IMR-90 (cell line): ENCODE results near the gene GNGT1. TPM values are rescaled to one million over a fixed set of nuclear protein-coding genes. Genes with fewer than 3 reads are reported as not detected.

ENCODE experiments used
- ATAC-seq: fragments of 200-7000 bp; cut with Tn5 transposase; 2 replicates; pipeline ENCODE4 v1.9.1; 2020; ENCODE audit warnings: low read depth, mild to moderate bottlenecking, moderate library complexity
- BruUV-seq: library from RNA; stranded (reverse); fragments of 400-500 nt; replicated peaks from 2 replicates; lab custom pipeline; 2021; lab: Mats Ljungman, UMichigan
- CTCF ChIA-PET: fragments of 300-600 bp; formaldehyde crosslinking; extraction: SDS; loops from one replicate; lab custom pipeline; 2021; ENCODE audit warnings: antibody characterized with exemption; lab: Yijun Ruan, JAX
- POLR2A ChIA-PET: fragments of 300-600 bp; sonication (Branson Sonifier 250); formaldehyde crosslinking; loops from one replicate; lab custom pipeline; 2022; ENCODE audit warnings: antibody characterized with exemption; ENCODE audit not compliant: unreplicated experiment; lab: Charles Lee
- DNase-seq: peaks from one replicate; pipeline ENCODE4 v3.0.0; 2013
- H2AFZ ChIP-seq: replicated peaks from 2 replicates; pipeline ENCODE3; 2013; ENCODE audit warnings: low read length, mild to moderate bottlenecking; ENCODE audit not compliant: poor library complexity
- H2AK5ac ChIP-seq: 2 replicates; pipeline ENCODE4 v1.6.1; 2013; ENCODE audit warnings: low read depth, low read length, inconsistent platforms
- H2AK9ac ChIP-seq: replicated peaks from 2 replicates; pipeline ENCODE3; 2013; ENCODE audit warnings: mild to moderate bottlenecking, low read depth, low read length, moderate library complexity; ENCODE audit not compliant: poor library complexity
- H2BK120ac ChIP-seq: 2 replicates; pipeline ENCODE4 v1.6.1; 2013; ENCODE audit warnings: low read depth, low read length, inconsistent platforms
- H2BK15ac ChIP-seq: 3 replicates; pipeline ENCODE4 v1.6.1; 2013; ENCODE audit warnings: low read depth, low read length, inconsistent platforms
- H2BK20ac ChIP-seq: 2 replicates; pipeline ENCODE4 v1.6.1; 2013; ENCODE audit warnings: low read depth, mild to moderate bottlenecking, inconsistent platforms, low read length, moderate library complexity
- H2BK5ac ChIP-seq: 2 replicates; pipeline ENCODE4 v1.6.1; 2013; ENCODE audit warnings: mild to moderate bottlenecking, low read depth, low read length, inconsistent platforms; ENCODE audit not compliant: poor library complexity, severe bottlenecking
- H3K14ac ChIP-seq: replicated peaks from 2 replicates; pipeline ENCODE4 v1.6.1; 2013; ENCODE audit warnings: low read depth, low read length, inconsistent platforms
- H3K18ac ChIP-seq: 2 replicates; pipeline ENCODE4 v1.6.1; 2013; ENCODE audit warnings: low read depth, low read length, control low read depth
- H3K23ac ChIP-seq: 2 replicates; pipeline ENCODE4 v1.6.1; 2013; ENCODE audit warnings: low read depth, low read length, inconsistent platforms
- H3K27ac ChIP-seq: 2 replicates; pipeline ENCODE4 v1.5.1; 2013; ENCODE audit warnings: mild to moderate bottlenecking, control low read depth, low read length; ENCODE audit not compliant: insufficient read depth
- H3K27me3 ChIP-seq: 2 replicates; pipeline ENCODE4 v1.6.1; 2013; ENCODE audit warnings: low read length; ENCODE audit not compliant: control insufficient read depth, insufficient read depth
- H3K36me3 ChIP-seq: 2 replicates; pipeline ENCODE4 v1.6.1; 2013; ENCODE audit warnings: low read length, mixed read lengths; ENCODE audit not compliant: control insufficient read depth, insufficient read depth
- H3K4ac ChIP-seq: 2 replicates; pipeline ENCODE4 v1.6.1; 2013; ENCODE audit warnings: low read depth, low read length, inconsistent platforms
- H3K4me1 ChIP-seq: 2 replicates; pipeline ENCODE4 v1.6.1; 2013; ENCODE audit warnings: low read length, mixed read lengths; ENCODE audit not compliant: control insufficient read depth, insufficient read depth
- H3K4me2 ChIP-seq: 2 replicates; pipeline ENCODE4 v1.6.1; 2013; ENCODE audit warnings: low read depth, mild to moderate bottlenecking, control low read depth, low read length, moderate library complexity
- H3K4me3 ChIP-seq: 2 replicates; pipeline ENCODE4 v1.5.1; 2013; ENCODE audit warnings: low read depth, mild to moderate bottlenecking, control low read depth, low read length, moderate library complexity; ENCODE audit not compliant: insufficient read depth
- H3K56ac ChIP-seq: 2 replicates; pipeline ENCODE4 v1.6.1; 2013; ENCODE audit warnings: low read length, inconsistent platforms; ENCODE audit not compliant: insufficient read depth; ENCODE audit errors: extremely low read depth
- H3K79me1 ChIP-seq, 2 experiments: 2 replicates each; pipeline ENCODE4 v1.6.1; 2013; ENCODE audit warnings: low read length in 2 of 2, inconsistent platforms in 1 of 2, low read depth in 1 of 2
- H3K9ac ChIP-seq: 2 replicates; pipeline ENCODE4 v1.6.1; 2013; ENCODE audit warnings: low read depth, low read length, control low read depth
- H3K9me1 ChIP-seq: 2 replicates; pipeline ENCODE4 v1.6.1; 2013; ENCODE audit warnings: low read length, inconsistent platforms; ENCODE audit not compliant: insufficient read depth
- H3K9me3 ChIP-seq: 2 replicates; pipeline ENCODE4 v1.6.1; 2013; ENCODE audit warnings: low read length; ENCODE audit not compliant: control insufficient read depth, insufficient read depth
- H4K20me1 ChIP-seq: 2 replicates; pipeline ENCODE4 v1.6.1; 2013; ENCODE audit warnings: low read length, inconsistent platforms; ENCODE audit not compliant: insufficient read depth
- H4K5ac ChIP-seq: 2 replicates; pipeline ENCODE4 v1.6.1; 2013; ENCODE audit warnings: mild to moderate bottlenecking, low read depth, low read length, control low read depth
- H4K8ac ChIP-seq, 2 experiments: 2 replicates each; pipeline ENCODE4 v1.6.1; 2013; ENCODE audit warnings: low read depth in 2 of 2, low read length in 2 of 2, control low read depth in 1 of 2, inconsistent platforms in 1 of 2
- H4K91ac ChIP-seq: 2 replicates; pipeline ENCODE4 v1.6.1; 2013; ENCODE audit warnings: low read depth, low read length, inconsistent platforms; ENCODE audit not compliant: insufficient read depth
- BHLHE40 ChIP-seq: fragments of 150-350 bp; IDR thresholded peaks from 2 replicates; pipeline ENCODE4 v1.6.1; 2016; ENCODE audit warnings: mild to moderate bottlenecking, low read depth, low read length
- CEBPB ChIP-seq: IDR thresholded peaks from 2 replicates; pipeline ENCODE4 v1.6.1; 2012; ENCODE audit warnings: low read depth, low read length, improper control_type of control experiment
- CHD1 ChIP-seq: IDR thresholded peaks from 2 replicates; pipeline ENCODE4 v1.6.1; 2012; ENCODE audit warnings: low read depth, low read length, improper control_type of control experiment
- MAFK ChIP-seq: IDR thresholded peaks from 2 replicates; pipeline ENCODE4 v1.6.1; 2012; ENCODE audit warnings: low read depth, low read length, improper control_type of control experiment
- MXI1 ChIP-seq: IDR thresholded peaks from 2 replicates; pipeline ENCODE4 v1.6.1; 2012; ENCODE audit warnings: low read depth, mild to moderate bottlenecking, low read length, moderate library complexity, borderline replicate concordance
- NFE2L2 ChIP-seq: fragments of 150-350 bp; IDR thresholded peaks from 2 replicates; pipeline ENCODE4 v1.6.1; 2016; ENCODE audit warnings: low read depth, mild to moderate bottlenecking, low read length
- WGBS, 2 experiments: methylation state at CpG; one replicate each; pipeline versions ENCODE4 v1.1.5 to v1.1.7; 2013; ENCODE audit warnings: missing lambda C conversion rate in 2 of 2; ENCODE audit not compliant: insufficient read length in 1 of 2; ENCODE audit errors: extremely low coverage in 2 of 2; 5-methylcytosine and 5-hydroxymethylcytosine counted together
- dilution Hi-C: fragments of 300-500 bp; cut with HindIII; formaldehyde crosslinking; loops from one replicate; pipeline ENCODE4 v1.14.3; 2018; ENCODE audit warnings: low sequenced_read_pairs; ENCODE audit not compliant: unreplicated experiment
- in situ Hi-C: fragments of 300-500 bp; cut with MboI; formaldehyde crosslinking; loops from 3 replicates; pipeline ENCODE4 v1.14.3; 2019; ENCODE audit warnings: low sequenced_read_pairs, inconsistent platforms, mixed read lengths
- intact Hi-C: fragments of 100-400 bp; cut with micrococcal nuclease; formaldehyde crosslinking; loops from 2 replicates; pipeline ENCODE4 v1.10.0; 2022
- polyA plus RNA-seq, 3 experiments: library from polyadenylated mRNA; depleted of rRNA; stranded (reverse); fragments of >200 nt; gene quantifications; 2 replicates each; pipeline ENCODE4 v1.2.3, GENCODE V29; 2012; ENCODE audit warnings: low replicate concordance in 1 of 3
- total RNA-seq: library from RNA; depleted of rRNA; stranded (reverse); fragments of >200 nt; gene quantifications from 2 replicates; pipeline ENCODE4 v1.2.3, GENCODE V29; 2012
- TF ChIP-seq, protein P1 (sequence below): fragments of 150-350 bp; IDR thresholded peaks from 2 replicates; pipeline ENCODE4 v1.6.1; 2017; ENCODE audit warnings: mild to moderate bottlenecking, antibody characterized with exemption, low read length, low read depth
- TF ChIP-seq, protein P2 (sequence below): fragments of 150-350 bp; IDR thresholded peaks from 2 replicates; pipeline ENCODE4 v1.6.1; 2016; ENCODE audit warnings: low read depth, mild to moderate bottlenecking, low read length, moderate library complexity, borderline replicate concordance
- TF ChIP-seq, protein P3 (sequence below): conservative IDR thresholded peaks from 2 replicates; pipeline ENCODE4 v1.5.1; 2012; ENCODE audit warnings: mild to moderate bottlenecking, low read depth, low read length, improper control_type of control experiment

The GNGT1 gene
- total and polyA plus RNA-seq, 2 of the 4 experiments (the other 2 are of a cell fraction): not detected

DNA sequence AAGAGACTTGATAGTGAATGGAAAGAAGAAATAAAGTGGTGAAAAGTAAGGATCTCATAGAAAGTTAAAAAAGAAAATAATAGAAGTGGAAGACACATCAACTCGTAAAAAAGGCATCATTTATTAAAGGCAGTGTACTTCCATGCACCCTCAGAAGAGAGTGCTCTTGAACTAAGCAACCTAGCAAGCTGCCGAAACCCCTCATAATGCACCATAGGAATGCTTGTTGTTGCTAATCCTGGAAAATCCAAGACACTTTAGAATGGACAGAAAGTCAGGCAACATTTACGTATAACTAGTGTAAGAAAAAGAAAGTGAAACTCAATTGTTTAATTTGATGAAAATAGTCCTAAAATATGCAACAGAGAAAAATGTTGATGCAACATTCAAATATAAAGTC, 28.6 kb upstream of the GNGT1 start:
- Histone ChIP-seq H3K9ac (no peak overlapping the region), H3K9me1 (no peaks in the 10 kb centered on the region), H3K27me3 (no peaks in the 10 kb centered on the region), H2AK9ac (no peak overlapping the region), H3K56ac (no peak overlapping the region), H2AFZ (peak overlapping the region; percentile 74), H3K4me2 (peak overlapping the region; percentile 70; the same call in 1 of the 2 replicates), H2BK120ac (no peak overlapping the region), H3K23ac (no peak overlapping the region), H3K27ac (no peak overlapping the region), H3K9me3 (peaks cover 2% of the 10 kb centered on the region; the same call in 1 of the 2 replicates), H4K5ac (no peak overlapping the region), H4K20me1 (no peaks in the 10 kb centered on the region), H3K4me1 (no peaks in the 10 kb centered on the region), H2BK20ac (no peak overlapping the region), H3K18ac (no peak overlapping the region), H3K4ac (no peak overlapping the region), H2AK5ac (no peak overlapping the region), H3K14ac (no peak overlapping the region), H3K79me1 (no peaks in the 10 kb centered on the region), H4K8ac (0 out of 4 replicates have a peak overlapping the region, but pooled peaks of 1 of the 2 experiments have one; percentile 25), H2BK15ac (no peak overlapping the region), H2BK5ac (no peak overlapping the region), H4K91ac (no peak overlapping the region), H3K36me3 (no peaks in the 10 kb centered on the region; the same call in 1 of the 2 replicates), H3K4me3 (no peak overlapping the region)
- TF ChIP-seq, protein P1, sequence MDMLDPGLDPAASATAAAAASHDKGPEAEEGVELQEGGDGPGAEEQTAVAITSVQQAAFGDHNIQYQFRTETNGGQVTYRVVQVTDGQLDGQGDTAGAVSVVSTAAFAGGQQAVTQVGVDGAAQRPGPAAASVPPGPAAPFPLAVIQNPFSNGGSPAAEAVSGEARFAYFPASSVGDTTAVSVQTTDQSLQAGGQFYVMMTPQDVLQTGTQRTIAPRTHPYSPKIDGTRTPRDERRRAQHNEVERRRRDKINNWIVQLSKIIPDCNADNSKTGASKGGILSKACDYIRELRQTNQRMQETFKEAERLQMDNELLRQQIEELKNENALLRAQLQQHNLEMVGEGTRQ: no peak
- TF ChIP-seq NFE2L2: no peak
- TF ChIP-seq, protein P2, sequence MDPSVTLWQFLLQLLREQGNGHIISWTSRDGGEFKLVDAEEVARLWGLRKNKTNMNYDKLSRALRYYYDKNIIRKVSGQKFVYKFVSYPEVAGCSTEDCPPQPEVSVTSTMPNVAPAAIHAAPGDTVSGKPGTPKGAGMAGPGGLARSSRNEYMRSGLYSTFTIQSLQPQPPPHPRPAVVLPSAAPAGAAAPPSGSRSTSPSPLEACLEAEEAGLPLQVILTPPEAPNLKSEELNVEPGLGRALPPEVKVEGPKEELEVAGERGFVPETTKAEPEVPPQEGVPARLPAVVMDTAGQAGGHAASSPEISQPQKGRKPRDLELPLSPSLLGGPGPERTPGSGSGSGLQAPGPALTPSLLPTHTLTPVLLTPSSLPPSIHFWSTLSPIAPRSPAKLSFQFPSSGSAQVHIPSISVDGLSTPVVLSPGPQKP: no peak
- no peak for TF ChIP-seq BHLHE40
- no peak for TF ChIP-seq CEBPB
- TF ChIP-seq MAFK: no peak
- TF ChIP-seq MXI1: no peak
- no peak for TF ChIP-seq CHD1
- TF ChIP-seq, protein P3, sequence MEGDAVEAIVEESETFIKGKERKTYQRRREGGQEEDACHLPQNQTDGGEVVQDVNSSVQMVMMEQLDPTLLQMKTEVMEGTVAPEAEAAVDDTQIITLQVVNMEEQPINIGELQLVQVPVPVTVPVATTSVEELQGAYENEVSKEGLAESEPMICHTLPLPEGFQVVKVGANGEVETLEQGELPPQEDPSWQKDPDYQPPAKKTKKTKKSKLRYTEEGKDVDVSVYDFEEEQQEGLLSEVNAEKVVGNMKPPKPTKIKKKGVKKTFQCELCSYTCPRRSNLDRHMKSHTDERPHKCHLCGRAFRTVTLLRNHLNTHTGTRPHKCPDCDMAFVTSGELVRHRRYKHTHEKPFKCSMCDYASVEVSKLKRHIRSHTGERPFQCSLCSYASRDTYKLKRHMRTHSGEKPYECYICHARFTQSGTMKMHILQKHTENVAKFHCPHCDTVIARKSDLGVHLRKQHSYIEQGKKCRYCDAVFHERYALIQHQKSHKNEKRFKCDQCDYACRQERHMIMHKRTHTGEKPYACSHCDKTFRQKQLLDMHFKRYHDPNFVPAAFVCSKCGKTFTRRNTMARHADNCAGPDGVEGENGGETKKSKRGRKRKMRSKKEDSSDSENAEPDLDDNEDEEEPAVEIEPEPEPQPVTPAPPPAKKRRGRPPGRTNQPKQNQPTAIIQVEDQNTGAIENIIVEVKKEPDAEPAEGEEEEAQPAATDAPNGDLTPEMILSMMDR: no peak
- intact Hi-C loops: no loop called here
- POLR2A ChIA-PET: no interaction called here
- dilution Hi-C loops: no loop called here
- ATAC-seq: no peak
- no peak for DNase-seq
- no CpG with 5 or more reads among the region's 3 CpGs for WGBS, 2 experiments
- in situ Hi-C loops: no loop called here
- no TSS peak for BruUV-seq
- CTCF ChIA-PET: no interaction called here
